Vagina (tissue), 2 donors: ENCODE data around the gene SOX9. TPM values are rescaled to one million over a fixed set of nuclear protein-coding genes. Genes with fewer than 3 reads are reported as not detected.

Experiments
- DNase-seq, 2 donors: peaks; one replicate each; pipeline ENCODE4 v3.0.0-alpha.2; 2017; ENCODE audit errors: extremely low spot score in 2 of 2
- H3K27ac ChIP-seq: fragments of 200-600 bp; sonication (generic); one replicate; pipeline ENCODE4 v1.5.1; 2019
- H3K27me3 ChIP-seq: fragments of 200-600 bp; sonication (generic); one replicate; pipeline ENCODE4 v1.5.1; 2019
- H3K36me3 ChIP-seq, 2 donors: fragments of 200-600 bp; sonication (generic); one replicate each; pipeline ENCODE4 v1.5.1; 2017 to 2019
- H3K4me1 ChIP-seq: fragments of 200-600 bp; sonication (generic); one replicate; pipeline ENCODE4 v1.5.1; 2019
- H3K4me3 ChIP-seq, 2 donors: fragments of 200-600 bp; sonication (generic); 1 replicate in 1 of 2; 2 replicates in 1 of 2; pipeline ENCODE4 v1.5.1; 2016 to 2019
- H3K9me3 ChIP-seq: fragments of 200-600 bp; sonication (generic); one replicate; pipeline ENCODE4 v1.5.1; 2019
- POLR2A ChIP-seq, 2 donors: fragments of 450-650 bp; IDR thresholded peaks; one replicate each; pipeline ENCODE4 v1.6.1; 2017; ENCODE audit warnings: antibody characterized with exemption in 2 of 2, mild to moderate bottlenecking in 2 of 2, moderate library complexity in 2 of 2
- POLR2AphosphoS5 ChIP-seq, 2 donors: sonication (generic); formaldehyde crosslinking; IDR thresholded peaks; one replicate each; pipeline ENCODE4 v1.9.0; 2017; ENCODE audit warnings: antibody characterized with exemption in 2 of 2, mild to moderate bottlenecking in 2 of 2, low read depth in 1 of 2; ENCODE audit not compliant: insufficient read depth in 1 of 2
- intact Hi-C: fragments of 100-400 bp; cut with DNase I; formaldehyde crosslinking; loops from one replicate; pipeline ENCODE4 v1.15.1; 2023
- total RNA-seq: library from RNA; depleted of rRNA; stranded (reverse); fragments of >200 nt; gene quantifications from one replicate; pipeline ENCODE4 v1.2.3, GENCODE V29; 2016
- TF ChIP-seq, protein P1 (sequence below), 3 experiments: fragments of 450-650 bp in 2 of 3; fragments of 200-600 bp in 1 of 3; sonication (generic) in 1 of 3; IDR thresholded peaks; one replicate each; pipeline ENCODE4 v1.5.1; 2017 to 2019; ENCODE audit warnings: antibody characterized with exemption in 3 of 3, mild to moderate bottlenecking in 2 of 3, moderate library complexity in 2 of 3

The SOX9 gene
- total RNA-seq, 1 donor from 2014 or later: 22.8 TPM

GRCh38 chr17:72152387-72152929 is 31.6 kb downstream of the SOX9 start:
- H3K27ac ChIP-seq: no peak overlapping the region
- no peaks in the 10 kb centered on the region for H3K4me1 ChIP-seq
- no peak for DNase-seq
- no peaks in the 10 kb centered on the region for H3K27me3 ChIP-seq
- intact Hi-C loops: no loop called here
- TF ChIP-seq POLR2AphosphoS5 (IDR thresholded peaks at IDR 0.05; ENCODE audit: insufficient read depth in 1 of 2, low read depth in 1 of 2): no peak
- TF ChIP-seq, protein P1, sequence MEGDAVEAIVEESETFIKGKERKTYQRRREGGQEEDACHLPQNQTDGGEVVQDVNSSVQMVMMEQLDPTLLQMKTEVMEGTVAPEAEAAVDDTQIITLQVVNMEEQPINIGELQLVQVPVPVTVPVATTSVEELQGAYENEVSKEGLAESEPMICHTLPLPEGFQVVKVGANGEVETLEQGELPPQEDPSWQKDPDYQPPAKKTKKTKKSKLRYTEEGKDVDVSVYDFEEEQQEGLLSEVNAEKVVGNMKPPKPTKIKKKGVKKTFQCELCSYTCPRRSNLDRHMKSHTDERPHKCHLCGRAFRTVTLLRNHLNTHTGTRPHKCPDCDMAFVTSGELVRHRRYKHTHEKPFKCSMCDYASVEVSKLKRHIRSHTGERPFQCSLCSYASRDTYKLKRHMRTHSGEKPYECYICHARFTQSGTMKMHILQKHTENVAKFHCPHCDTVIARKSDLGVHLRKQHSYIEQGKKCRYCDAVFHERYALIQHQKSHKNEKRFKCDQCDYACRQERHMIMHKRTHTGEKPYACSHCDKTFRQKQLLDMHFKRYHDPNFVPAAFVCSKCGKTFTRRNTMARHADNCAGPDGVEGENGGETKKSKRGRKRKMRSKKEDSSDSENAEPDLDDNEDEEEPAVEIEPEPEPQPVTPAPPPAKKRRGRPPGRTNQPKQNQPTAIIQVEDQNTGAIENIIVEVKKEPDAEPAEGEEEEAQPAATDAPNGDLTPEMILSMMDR (IDR thresholded peaks at IDR 0.05): no peak
- TF ChIP-seq POLR2A (IDR thresholded peaks at IDR 0.05): no peak
- no peaks in the 10 kb centered on the region for H3K36me3 ChIP-seq
- no peaks in the 10 kb centered on the region for H3K9me3 ChIP-seq
- no peak overlapping the region for H3K4me3 ChIP-seq

DNA sequence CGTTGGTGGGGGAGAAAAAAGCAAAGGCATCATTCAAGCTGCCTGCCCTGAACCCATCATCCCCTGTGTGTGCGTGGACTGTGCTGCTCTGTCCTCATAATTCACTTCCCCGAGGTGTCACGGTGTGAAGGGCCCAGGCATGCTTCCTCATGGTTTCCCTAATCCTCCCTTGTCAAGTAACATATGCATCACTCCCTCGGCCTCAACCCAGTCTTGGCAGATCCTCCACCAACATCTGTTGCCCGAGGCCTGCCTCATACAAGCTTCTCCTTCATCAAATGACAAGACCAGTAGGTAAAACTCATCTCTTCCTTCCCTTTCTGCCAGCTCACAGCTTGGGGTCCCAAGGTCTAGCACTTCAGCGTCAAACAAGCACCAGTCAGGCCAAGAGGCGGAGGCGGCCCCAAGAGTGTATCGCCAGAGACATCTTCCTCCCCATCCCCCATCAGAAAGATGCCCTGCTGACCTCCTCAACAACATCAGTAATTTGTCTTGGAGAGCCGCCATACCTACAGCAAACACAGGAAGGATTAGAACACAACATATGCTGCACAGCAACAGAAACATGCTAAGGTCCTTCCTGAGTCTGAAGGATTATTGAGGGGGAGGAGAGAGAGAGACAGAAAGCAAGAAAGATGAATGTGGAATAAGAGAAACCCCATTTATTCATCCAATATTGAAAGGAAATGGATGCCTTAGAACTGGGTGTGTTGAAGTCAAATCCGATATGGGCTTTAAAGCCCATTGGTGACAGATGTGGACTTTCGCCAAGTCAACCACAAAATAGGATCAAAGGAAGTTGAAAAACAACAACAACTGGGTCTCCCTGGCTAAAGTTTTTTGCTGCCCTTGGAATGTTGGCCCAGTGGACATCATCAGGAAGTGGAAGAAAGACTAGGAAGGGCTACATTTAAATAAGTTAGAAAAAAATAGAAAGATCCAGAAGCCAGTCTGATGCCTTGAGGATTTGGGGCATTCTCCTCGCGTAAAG is 38.4 kb downstream of the SOX9 start:
- Histone ChIP-seq H3K4me3 (no peak overlapping the region), H3K27me3 (no peaks in the 10 kb centered on the region), H3K4me1 (no peaks in the 10 kb centered on the region), H3K27ac (no peak overlapping the region), H3K9me3 (no peaks in the 10 kb centered on the region), H3K36me3 (no peaks in the 10 kb centered on the region)
- no peak for DNase-seq
- TF ChIP-seq POLR2AphosphoS5 (IDR thresholded peaks at IDR 0.05; ENCODE audit: insufficient read depth in 1 of 2, low read depth in 1 of 2) (no peak), POLR2A (IDR thresholded peaks at IDR 0.05) (no peak)
- TF ChIP-seq, protein P1 (IDR thresholded peaks at IDR 0.05): no peak
- intact Hi-C loops: no loop called here

- Histone ChIP-seq H3K9me3 (no peaks in the 10 kb centered on the region), H3K27ac (no peak overlapping the region), H3K36me3 (no peaks in the 10 kb centered on the region), H3K27me3 (no peaks in the 10 kb centered on the region), H3K4me3 (no peak overlapping the region), H3K4me1 (no peaks in the 10 kb centered on the region)
- TF ChIP-seq POLR2A (IDR thresholded peaks at IDR 0.05) (no peak), POLR2AphosphoS5 (IDR thresholded peaks at IDR 0.05; ENCODE audit: insufficient read depth in 1 of 2, low read depth in 1 of 2) (no peak)
- TF ChIP-seq, protein P1 (IDR thresholded peaks at IDR 0.05): no peak
- no peak for DNase-seq
- intact Hi-C loops: no loop called here
Observed at GRCh38 chr17:72162569-72162968, 41.7 kb downstream of the SOX9 start.

DNA sequence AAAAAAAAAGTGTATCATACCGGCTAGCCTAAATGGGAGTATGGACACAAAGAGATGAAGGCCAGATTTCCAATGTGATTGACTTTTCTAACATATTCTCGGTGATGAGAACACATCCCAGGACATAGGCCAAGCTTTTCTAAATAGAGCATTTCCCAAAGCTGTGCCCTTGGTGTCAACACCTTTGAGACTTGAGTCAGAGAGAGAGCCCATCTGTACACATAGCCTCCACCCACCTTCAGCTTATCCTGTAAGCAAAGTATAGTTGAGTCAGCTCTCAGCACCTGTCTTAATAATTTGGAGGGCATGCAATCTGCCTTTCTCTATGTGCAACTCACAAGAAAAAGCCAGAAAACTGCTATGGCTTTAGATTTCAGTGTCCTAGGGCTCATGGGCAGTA is 42.7 kb downstream of the SOX9 start:
- no peaks in the 10 kb centered on the region for H3K36me3 ChIP-seq
- H3K27me3 ChIP-seq: no peaks in the 10 kb centered on the region
- no peak overlapping the region for H3K4me3 ChIP-seq
- DNase-seq: no peak
- intact Hi-C loops: no loop called here
- TF ChIP-seq POLR2AphosphoS5 (IDR thresholded peaks at IDR 0.05; ENCODE audit: insufficient read depth in 1 of 2, low read depth in 1 of 2) (no peak), POLR2A (IDR thresholded peaks at IDR 0.05) (no peak)
- TF ChIP-seq, protein P1 (IDR thresholded peaks at IDR 0.05): no peak
- H3K9me3 ChIP-seq: no peaks in the 10 kb centered on the region
- no peak overlapping the region for H3K27ac ChIP-seq
- no peaks in the 10 kb centered on the region for H3K4me1 ChIP-seq
